Activated naive CD4-positive, alpha-beta T cell treated with anti-CD3 and anti-CD28 coated beads, Interleukin-2, amount 50 U/mL, for 72 hours (primary cell): ENCODE measurements around the gene CARMIL1. TPM values are rescaled to one million over a fixed set of nuclear protein-coding genes. Genes with fewer than 3 reads are reported as not detected.

Experiments
- ATAC-seq, 2 donors: fragments of 150-1000 bp; cut with Tn5 transposase; 2 replicates each; pipeline ENCODE4 v1.10.0; 2021; ENCODE audit warnings: mild to moderate bottlenecking in 2 of 2, moderate library complexity in 2 of 2
- DNase-seq, 2 donors: peaks; one replicate each; pipeline ENCODE4 v3.0.0; 2021 to 2022; ENCODE audit warnings: low spot score in 2 of 2
- H3K27ac Mint-ChIP-seq, 2 donors: one replicate each; pipeline ENCODE4 v1.8.0; 2022; ENCODE audit warnings: mild to moderate bottlenecking in 2 of 2, mixed read lengths in 2 of 2
- H3K36me3 Mint-ChIP-seq, 2 donors: one replicate each; pipeline ENCODE4 v1.8.0; 2022; ENCODE audit warnings: mixed read lengths in 2 of 2
- H3K9me3 Mint-ChIP-seq, 2 donors: one replicate each; pipeline ENCODE4 v1.8.0; 2022; ENCODE audit warnings: mixed read lengths in 2 of 2
- total RNA-seq, 2 donors: library from RNA; stranded (reverse); gene quantifications; one replicate each; pipeline ENCODE4 v1.2.3, GENCODE V29; 2022

Gene CARMIL1
- total RNA-seq, 2 donors from 2014 or later, result 5.2 to 13.4 TPM

- H3K36me3 Mint-ChIP-seq, result no peaks in the 10 kb centered on the region
- DNase-seq (no peak), ATAC-seq (no peak)
- H3K27ac Mint-ChIP-seq, result no peak overlapping the region
- no peaks in the 10 kb centered on the region for H3K9me3 Mint-ChIP-seq
These were observed 36.3 kb downstream of the CARMIL1 start for GRCh38 chr6:25315194-25316177.

- no peak for DNase-seq
- H3K9me3 Mint-ChIP-seq, result no peaks in the 10 kb centered on the region
- ATAC-seq, result no peak
- H3K36me3 Mint-ChIP-seq, result no peaks in the 10 kb centered on the region
- H3K27ac Mint-ChIP-seq, result no peak overlapping the region
These were observed 37.5 kb downstream of the CARMIL1 start for GRCh38 chr6:25316626-25317025.

GRCh38 chr6:25318589-25318988 is 39.4 kb downstream of the CARMIL1 start:
- no peak for DNase-seq
- H3K9me3 Mint-ChIP-seq, result no peaks in the 10 kb centered on the region
- no peak for ATAC-seq
- no peaks in the 10 kb centered on the region for H3K36me3 Mint-ChIP-seq
- H3K27ac Mint-ChIP-seq, result no peak overlapping the region

GRCh38 chr6:25320459-25320858 is 41.3 kb downstream of the CARMIL1 start:
- no peak for ATAC-seq
- H3K27ac Mint-ChIP-seq, result no peak overlapping the region
- no peaks in the 10 kb centered on the region for H3K9me3 Mint-ChIP-seq
- DNase-seq, result no peak
- no peaks in the 10 kb centered on the region for H3K36me3 Mint-ChIP-seq

GRCh38 chr6:25322692-25323091 is 43.5 kb downstream of the CARMIL1 start:
- Mint-ChIP-seq H3K27ac (no peak overlapping the region), H3K36me3 (no peaks in the 10 kb centered on the region), H3K9me3 (no peaks in the 10 kb centered on the region)
- DNase-seq (no peak), ATAC-seq (no peak)

DNA sequence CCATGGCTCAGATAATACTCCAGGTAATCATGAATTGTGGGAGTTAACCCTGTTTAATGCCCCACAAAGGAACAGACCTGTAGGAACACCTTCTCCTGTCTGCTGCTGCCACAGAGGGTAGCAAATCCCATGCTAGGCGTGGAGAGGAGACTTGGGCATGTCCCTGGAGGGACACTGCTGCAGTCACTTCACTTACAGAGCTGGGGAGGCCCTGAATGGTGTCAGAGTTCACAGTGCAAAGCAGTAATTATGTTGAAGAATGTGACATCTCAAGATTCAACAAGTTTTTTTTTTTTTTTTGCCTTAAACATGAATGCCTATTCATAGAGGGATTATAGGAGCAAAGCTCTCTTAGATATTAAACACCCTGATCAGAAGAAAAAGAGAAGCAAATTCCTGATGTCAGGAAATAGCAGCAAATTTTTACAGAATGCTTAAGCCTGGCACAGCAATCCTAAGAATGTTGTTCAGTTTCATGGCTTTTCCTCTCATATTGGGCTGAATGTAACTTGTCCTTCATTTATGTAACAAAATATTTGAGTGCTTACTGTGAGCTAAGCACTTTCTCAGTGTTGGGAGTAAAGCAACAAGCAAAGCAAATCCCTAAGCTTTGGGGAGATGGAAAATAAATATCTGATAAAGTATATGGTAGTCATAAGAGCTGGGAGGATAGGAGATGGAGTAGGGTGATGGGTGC is 45.0 kb downstream of the CARMIL1 start:
- no peak for ATAC-seq
- Mint-ChIP-seq H3K9me3 (no peaks in the 10 kb centered on the region), H3K27ac (no peak overlapping the region), H3K36me3 (no peaks in the 10 kb centered on the region)
- no peak for DNase-seq

DNA sequence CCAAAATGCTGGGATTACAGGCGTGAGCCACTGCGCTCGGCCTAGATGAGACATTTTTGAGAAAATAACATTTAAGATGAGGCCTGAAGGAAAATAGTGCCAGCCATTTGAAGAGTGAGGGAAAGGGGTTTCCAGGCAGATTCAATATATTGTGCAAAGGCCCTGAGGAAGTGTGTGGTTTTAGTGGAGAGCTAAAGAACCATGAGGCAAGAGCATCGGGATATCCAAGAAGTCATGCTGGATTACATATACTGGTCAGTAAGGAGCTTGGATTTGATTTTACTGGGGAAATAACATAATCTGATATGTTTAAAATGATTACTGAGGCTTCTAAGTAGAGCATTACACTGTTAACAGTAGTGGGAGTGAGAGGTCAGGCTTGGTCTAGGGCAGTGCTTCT is 47.0 kb downstream of the CARMIL1 start:
- no peaks in the 10 kb centered on the region for H3K36me3 Mint-ChIP-seq
- ATAC-seq, result no peak
- no peak overlapping the region for H3K27ac Mint-ChIP-seq
- no peak for DNase-seq
- H3K9me3 Mint-ChIP-seq, result no peaks in the 10 kb centered on the region

GRCh38 chr6:25326960-25327359 is 47.8 kb downstream of the CARMIL1 start:
- H3K36me3 Mint-ChIP-seq, result no peaks in the 10 kb centered on the region
- H3K27ac Mint-ChIP-seq, result no peak overlapping the region
- ATAC-seq (no peak), DNase-seq (no peak)
- no peaks in the 10 kb centered on the region for H3K9me3 Mint-ChIP-seq

DNA sequence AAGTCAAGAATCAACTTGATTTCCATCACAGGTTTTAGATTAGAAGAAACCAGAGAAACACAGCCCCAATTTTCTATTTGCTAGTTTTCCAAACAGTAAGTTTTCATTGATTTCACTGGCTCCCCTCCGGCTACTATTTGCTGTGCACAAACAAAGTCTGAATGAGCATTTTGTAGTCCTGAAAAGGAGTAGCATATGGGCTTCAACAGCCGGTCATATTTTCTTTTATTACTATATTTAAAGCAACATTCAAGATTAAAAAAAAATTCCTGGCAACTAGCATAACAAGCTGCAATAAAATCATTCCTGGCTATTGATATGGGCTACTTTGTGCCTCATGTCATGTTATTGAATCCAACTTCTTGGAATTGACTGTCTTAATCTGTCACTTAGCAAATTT is 48.3 kb downstream of the CARMIL1 start:
- ATAC-seq, result no peak
- H3K27ac Mint-ChIP-seq, result no peak overlapping the region

GRCh38 chr6:25329161-25329817 is 50.1 kb downstream of the CARMIL1 start:
- DNase-seq (no peak), ATAC-seq (no peak)
- Mint-ChIP-seq H3K36me3 (no peaks in the 10 kb centered on the region), H3K9me3 (no peaks in the 10 kb centered on the region), H3K27ac (no peak overlapping the region)

More for the DNA sequence above, 48.3 kb downstream of the CARMIL1 start:
- no peak for DNase-seq
- H3K36me3 Mint-ChIP-seq, result no peaks in the 10 kb centered on the region
- H3K9me3 Mint-ChIP-seq, result no peaks in the 10 kb centered on the region

GRCh38 chr6:25329982-25330381 is 50.8 kb downstream of the CARMIL1 start:
- no peaks in the 10 kb centered on the region for H3K9me3 Mint-ChIP-seq
- no peak overlapping the region for H3K27ac Mint-ChIP-seq
- ATAC-seq, result no peak
- H3K36me3 Mint-ChIP-seq, result no peaks in the 10 kb centered on the region
- no peak for DNase-seq

DNA sequence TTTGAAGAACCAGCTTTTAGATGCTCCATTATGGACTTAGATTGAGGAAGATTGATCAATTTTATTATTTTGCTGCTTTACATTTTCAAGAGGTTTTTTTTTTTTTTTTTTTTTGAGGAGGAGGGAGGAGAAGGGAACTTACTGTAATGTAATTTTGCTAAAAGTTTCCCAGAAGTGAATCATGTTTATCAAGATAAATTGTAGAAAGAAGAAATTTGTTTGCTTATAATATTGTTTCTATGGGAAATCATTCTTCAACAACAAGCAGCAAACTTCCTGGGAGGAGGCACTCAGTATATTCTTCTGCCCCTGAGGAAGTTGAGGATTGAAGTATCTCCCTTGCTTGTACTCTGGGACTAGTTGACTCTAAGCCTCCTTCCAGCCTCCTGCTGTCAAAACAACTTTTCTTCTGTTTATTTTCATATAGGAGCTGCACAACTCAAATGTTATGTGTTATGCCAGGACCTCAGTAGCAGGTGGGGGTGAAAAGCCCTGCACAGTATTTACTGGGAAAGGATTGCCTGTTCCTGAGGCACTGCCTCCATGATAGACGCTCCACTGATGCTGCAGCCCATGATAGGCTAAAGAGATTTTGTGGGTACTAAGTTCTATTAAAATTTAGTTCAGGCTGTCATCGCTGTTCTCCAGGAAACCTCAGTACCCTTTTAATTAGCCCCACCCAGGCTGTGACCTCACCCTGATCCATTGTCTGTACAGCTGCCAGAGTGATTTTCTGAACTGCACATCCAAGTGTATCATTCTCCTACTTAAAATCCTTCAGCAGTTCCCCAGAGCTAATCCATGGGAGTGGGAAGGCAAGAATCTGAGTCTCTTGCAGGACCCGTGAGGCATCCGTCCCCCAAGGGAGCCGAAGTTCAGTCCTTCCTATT is 51.9 kb downstream of the CARMIL1 start:
- Mint-ChIP-seq H3K27ac (no peak overlapping the region), H3K36me3 (no peaks in the 10 kb centered on the region), H3K9me3 (no peaks in the 10 kb centered on the region)
- ATAC-seq, result no peak
- no peak for DNase-seq

DNA sequence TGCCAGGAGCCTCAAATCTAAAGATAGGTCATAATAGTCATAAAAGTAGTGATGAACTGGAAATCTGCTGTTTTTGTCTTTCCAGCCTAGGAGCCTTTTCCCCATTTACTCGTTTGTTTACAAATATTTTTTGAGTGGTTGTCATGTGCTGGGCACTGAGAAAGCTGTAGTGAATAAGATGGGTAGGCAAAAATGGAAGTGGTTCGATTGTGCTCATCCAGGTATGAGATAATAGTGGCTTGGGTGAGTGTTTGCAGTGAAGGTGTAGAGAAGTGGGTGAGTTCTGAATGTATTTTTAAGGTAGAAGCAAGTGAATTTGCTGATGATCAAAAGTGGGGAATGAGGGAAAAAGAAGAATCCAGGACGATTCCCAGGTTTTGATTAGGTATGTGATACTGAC is 53.0 kb downstream of the CARMIL1 start:
- ATAC-seq (peak in 1 of 2 donors; percentile 51), DNase-seq (no peak)
- no peaks in the 10 kb centered on the region for H3K9me3 Mint-ChIP-seq
- no peaks in the 10 kb centered on the region for H3K36me3 Mint-ChIP-seq
- H3K27ac Mint-ChIP-seq, result no peak overlapping the region

DNA sequence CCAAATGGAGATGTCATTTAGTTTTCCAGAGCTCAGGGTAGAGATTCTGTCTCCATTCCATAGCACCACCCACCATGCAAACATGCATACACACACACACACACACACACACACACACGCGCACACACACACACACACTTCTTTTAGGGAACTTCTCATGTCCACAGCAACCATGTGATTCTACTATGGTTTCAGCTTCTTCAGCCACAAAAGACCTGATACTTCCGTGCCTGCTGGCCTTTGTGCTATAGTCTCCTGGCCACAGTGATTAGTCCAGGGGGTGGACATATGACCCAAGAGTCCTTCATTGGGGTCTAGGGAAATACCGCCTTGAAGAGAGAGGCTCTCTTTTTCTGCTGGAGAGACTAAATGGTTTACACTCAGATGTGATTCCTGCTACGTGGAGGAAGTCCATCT is 53.5 kb downstream of the CARMIL1 start:
- ATAC-seq (no peak), DNase-seq (no peak)
- H3K27ac Mint-ChIP-seq, result no peak overlapping the region
- H3K36me3 Mint-ChIP-seq, result no peaks in the 10 kb centered on the region
- H3K9me3 Mint-ChIP-seq, result no peaks in the 10 kb centered on the region

DNA sequence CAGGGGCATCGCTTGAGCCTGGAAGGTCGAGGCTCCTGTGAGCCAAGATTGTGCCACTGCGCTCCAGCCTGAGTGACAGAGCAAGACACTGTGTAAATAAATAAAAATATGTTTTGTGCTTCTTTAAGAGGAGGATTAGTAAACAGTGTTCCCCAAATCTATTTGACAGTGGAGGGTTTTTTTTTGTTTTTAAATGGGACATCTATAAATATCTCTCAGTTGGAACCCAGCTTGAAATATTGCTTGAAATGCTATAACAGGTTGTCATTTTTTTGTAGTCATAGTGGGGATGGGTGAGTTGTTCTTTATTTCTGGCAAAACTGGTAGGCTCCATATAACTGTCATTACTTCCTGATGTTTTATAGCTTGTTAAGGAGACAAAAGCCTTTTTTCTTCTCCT is 54.3 kb downstream of the CARMIL1 start:
- Mint-ChIP-seq H3K36me3 (no peaks in the 10 kb centered on the region), H3K27ac (no peak overlapping the region), H3K9me3 (no peaks in the 10 kb centered on the region)
- DNase-seq (no peak), ATAC-seq (no peak)

- DNase-seq (no peak), ATAC-seq (no peak)
- Mint-ChIP-seq H3K36me3 (no peaks in the 10 kb centered on the region), H3K27ac (no peak overlapping the region), H3K9me3 (no peaks in the 10 kb centered on the region)
These were observed 55.6 kb downstream of the CARMIL1 start for GRCh38 chr6:25334793-25335192.
